GM19099 (cell line): Measurements from ENCODE around the gene SMG7.

Experiments
- POLR2A ChIP-seq: IDR thresholded peaks from 3 replicates; pipeline ENCODE4 v1.6.1; 2011; ENCODE audit warnings: low read depth; ENCODE audit not compliant: insufficient read length; ENCODE audit errors: extremely low read depth

Gene SMG7

DNA sequence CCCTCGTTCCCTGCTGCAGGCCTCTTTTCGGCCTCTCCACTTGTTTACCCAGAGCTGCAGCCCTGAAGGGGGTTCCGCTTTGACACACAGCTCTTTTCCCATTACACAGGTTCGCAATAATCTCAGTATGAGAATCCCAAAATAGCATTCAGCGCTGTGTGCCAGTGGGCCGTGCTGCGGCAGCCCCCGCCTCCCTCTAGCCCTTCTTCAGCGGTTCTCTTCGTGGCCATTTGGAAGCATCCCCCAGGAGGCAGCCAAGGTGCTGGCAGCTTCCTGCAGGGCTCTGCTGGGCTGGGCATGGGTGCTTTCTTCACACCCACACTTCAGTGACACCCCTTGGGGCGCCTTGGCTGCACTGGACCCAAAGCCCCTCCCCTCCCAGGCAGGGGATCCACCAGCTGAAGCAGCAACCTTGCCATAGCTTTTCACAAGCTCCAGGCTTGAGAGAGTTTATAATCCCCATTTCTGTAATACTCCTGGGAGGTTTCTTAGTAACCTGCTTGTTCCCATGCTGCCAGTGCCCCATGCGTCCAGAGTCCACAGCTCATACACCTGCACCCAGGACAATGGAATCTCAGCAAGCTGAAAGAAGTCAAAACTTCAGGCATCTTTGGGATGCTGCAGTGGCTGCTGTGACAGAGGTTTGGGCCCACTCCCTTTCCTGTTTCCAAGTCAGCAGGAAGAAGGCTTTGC lies 109.9 kb downstream of the SMG7 start:
- TF ChIP-seq POLR2A = no peak

DNA sequence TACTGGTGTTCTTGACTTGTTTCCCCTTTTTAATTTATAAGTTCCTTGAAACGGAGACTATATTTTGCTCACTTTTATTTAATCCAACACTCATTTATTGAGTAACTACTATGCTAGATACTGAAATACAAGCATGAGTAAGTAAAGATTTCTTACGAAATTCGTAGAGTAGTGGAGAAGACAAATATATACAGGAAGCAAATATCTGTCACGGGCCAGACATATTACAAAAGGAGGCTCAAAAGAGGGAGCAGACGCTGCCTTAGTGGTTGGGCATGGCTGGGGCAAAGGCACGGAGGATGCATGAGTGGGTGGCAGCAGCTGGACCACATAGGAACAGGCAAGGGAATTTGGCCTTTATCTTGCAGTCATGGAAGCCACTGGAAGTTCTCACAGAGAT lies 111.2 kb downstream of the SMG7 start:
- no peak for TF ChIP-seq POLR2A

DNA sequence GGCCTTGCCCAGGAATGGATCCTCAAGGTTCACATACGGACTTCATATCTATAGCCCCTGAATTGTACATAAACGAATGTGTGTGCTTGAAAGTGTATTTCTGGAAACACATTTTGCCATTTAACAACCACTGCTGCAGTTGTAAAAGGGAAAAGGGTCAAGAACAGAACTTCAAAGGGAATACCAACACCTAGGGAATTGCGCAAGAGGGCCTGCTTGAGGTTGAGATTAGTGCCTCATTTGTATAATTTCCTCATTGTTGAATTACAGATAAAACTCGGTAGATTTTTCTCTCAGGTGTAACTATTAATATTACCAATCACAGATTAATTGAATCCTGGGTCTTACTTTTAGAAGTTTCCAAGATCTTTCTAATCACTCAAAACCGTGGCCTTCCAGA lies 111.8 kb downstream of the SMG7 start:
- TF ChIP-seq POLR2A = no peak

DNA sequence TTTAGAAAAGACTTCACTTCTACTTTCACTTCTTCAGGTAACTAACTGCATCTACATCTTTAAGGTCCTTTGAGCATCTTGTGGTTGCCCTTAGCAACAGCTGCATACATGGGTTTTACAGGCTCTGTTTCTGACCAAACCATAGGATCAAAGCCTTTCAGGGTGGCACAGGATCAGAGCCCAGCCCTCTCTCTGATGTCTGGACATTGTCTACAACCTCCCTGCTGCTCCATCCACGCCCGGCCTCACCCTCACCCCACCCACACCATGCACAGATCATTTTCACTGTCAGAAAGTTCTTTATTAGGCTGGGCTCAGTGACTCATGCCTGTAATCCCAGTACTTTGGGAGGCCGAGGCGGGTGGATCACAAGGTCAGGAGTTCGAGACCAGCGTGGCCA lies 112.7 kb downstream of the SMG7 start:
- no peak for TF ChIP-seq POLR2A

DNA sequence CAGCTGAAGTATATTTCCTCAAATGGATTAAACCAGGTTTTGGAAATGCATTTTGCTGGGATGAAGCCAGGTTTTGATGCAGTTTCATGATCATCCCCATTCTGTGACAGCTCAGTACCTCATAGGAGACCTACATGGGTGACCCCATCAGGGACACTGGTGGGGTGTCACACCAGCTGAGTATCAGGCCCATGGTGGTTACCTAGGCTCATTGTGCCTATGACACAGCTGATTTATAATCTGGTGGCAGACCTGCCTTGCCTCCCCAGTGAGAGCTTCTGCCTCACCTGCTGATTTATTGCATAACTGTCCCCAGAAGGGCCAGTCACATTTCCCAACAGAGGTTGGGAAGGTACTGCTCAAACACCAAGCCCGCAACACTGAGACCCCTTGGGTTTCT lies 114.2 kb downstream of the SMG7 start:
- TF ChIP-seq POLR2A = no peak

DNA sequence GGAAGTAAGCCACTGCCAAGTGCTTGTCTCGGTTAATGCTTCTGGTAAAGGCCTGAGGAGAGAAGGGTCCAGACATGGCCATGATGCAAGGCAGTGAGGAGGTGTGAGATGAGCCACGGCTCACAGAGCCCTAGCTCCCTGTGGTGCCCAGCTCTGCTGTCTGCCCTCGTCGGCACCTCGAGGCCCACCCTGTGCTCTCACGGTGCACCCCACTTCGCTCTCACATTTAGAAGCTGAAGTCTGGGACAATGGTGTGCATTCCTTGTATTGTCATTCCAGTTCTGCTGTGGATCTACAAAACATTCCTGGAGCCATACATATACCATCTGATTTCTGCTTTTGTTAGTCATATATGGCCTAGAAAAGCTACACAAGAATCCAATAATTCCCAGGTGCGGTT lies 114.6 kb downstream of the SMG7 start:
- TF ChIP-seq POLR2A = no peak

DNA sequence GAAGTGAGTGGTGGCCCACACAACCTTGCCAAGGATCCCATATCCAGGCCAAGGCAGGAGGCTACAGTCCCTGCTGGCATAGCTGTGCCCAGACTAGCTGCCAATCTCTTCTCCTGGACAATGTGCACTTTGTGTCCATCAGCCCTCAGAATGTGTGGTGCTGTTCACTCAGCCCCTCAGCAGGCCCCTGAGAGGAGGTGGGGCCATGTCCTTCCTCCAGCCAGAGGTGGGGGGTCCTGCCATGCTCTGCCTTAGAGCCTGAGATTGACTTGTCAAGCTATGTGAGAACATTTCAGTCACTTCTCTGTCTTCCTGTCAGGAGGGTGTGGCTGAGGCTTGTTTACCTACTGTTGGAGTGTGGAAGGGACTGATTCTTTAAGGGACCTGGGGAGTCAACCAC lies 116.5 kb downstream of the SMG7 start:
- TF ChIP-seq POLR2A = no peak

DNA sequence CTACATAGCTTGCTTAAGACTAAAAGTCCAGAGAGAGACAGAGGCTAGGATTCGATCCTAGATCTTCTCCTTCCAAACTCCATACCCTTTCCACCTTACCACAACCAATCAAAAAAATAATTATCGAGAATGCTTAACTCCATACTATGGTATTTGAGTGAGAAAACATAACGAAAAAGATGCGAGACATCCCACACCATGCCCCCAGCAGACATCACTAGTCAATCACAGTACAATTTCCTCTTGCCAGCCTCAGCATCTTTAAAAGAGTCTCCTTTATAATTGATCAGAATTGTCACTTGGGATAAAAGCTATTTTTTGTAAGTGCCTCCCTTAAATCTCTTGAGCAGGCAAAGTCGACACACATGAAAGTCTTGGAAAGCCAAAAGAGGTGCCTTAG lies 117.1 kb downstream of the SMG7 start:
- no peak for TF ChIP-seq POLR2A

DNA sequence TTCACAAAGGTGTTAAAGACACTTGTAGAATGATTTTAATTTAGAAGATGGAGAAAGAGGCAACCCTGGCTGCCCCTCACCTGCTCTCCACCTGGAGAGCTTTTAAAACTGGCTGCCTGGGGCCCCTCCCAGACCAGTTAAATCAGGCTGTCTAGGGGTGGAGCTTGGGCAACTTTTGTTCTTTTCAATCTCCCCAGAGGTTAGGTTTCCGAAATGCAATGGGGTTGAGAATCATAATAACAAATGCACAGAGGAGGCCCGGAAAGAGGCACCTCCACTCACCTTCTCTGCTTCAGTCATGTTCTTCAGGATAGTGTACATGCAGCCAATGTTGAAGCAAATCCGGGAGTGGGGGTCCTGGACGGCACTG lies 117.6 kb downstream of the SMG7 start:
- TF ChIP-seq POLR2A = peak; percentile 3

DNA sequence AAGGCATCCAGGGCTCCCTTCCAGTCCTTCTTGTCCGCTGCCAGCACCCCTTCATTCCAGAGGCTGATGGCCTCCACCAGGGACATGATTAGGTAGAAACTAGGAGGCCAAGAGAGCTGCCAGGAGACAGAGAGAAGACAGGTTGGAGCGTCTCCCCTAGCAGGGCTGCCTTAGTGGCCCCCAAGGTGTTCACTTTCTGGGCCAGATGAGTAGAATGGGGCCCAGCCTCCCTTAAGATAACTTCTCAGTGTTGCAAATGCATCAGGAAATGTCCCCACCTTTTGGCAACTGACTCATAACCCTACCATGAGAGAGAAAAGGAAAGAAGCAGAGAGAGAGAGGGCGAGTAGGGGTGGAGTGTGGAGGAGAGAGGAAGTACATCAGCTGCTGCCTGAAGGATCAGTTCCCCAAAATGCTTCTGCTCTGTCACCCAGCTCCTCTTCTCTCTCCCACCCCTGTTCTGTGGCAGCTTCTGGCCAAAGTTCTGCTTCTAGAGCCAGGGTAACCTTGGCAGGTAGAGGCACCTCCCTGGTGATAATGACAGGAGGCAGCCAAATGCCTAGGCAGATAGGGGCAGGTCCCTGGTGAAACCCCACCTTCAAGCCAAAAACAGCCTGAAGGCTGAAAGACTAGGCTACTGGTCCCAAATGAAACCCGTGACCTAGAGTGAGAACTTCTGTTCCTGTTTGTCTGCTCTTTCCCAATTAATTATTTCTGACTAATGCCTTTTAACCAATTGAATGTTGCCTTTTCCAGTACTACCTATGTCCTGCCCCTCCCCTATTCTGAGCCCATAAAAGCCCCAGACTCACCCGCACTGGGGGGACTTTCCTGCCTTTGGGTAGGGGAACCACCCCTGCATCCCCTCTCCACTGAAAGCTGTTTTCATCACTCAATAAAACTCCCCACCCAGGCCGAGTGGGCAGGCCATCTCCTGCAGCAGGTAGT lies 118.2 kb downstream of the SMG7 start, which contains the start of gene NCF2:
TSS of gene NCF2 (minus strand) at position 216 of the 948 bp plus-strand sequence. CDS start at position 86, 130 bp downstream.
- peak; percentile 65 for TF ChIP-seq POLR2A

DNA sequence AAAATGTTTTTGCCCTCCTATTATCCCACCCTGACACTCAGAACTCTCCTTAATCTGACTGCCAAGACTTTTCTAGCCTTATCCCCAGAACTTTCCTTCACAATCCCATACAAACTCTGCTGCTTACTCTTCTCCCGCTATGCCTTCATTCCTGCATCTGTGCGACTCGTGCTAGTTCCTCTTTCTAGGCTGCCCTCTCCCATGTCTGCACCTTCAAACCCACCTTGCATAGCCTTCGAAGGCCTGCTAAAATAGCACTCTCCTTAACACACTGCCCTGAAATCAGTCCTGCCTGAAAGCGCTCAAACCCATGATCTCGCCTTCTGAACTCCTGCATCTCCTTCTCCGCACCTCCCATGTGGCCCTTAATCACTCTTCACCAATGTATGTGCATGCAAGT lies 120.4 kb downstream of the SMG7 start:
- no peak for TF ChIP-seq POLR2A

DNA sequence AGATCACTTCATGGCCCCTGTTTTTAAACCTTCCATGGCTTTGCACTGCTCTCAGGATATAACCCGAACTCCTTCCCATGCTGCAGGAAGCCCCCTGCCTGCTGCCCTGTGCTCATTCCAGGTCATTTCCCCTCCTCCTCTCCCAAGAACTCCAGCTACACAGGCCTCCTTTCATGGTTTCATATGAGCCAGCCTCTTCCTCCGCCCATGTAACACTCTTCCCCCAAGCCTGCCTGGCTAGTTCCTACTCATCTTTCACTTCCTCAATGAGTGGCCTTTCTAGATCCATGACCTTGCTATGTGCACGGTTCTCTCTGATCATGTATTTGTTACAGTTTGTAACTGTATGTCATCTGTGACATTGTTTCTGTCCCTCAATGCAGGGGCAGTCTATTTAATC lies 121.1 kb downstream of the SMG7 start:
- no peak for TF ChIP-seq POLR2A

DNA sequence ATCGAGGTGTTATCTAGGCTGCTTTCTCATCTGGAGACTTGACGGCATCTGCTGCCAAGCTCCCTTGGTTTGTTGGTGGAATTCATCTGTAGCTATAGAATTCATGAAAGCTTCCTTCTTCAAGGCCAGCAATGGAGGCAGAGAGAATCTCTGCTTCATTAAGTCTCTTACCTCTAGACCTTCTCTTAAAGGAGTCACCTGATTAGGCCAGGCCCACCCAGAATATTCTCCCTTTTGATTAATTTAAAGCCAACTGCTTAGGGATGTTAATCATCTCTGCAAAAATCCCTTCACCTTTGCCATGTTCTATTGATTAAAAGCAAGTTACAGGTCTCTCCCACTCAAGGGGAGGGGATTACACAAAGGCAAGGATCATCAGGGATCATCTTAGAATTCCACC lies 123.2 kb downstream of the SMG7 start:
- no peak for TF ChIP-seq POLR2A

DNA sequence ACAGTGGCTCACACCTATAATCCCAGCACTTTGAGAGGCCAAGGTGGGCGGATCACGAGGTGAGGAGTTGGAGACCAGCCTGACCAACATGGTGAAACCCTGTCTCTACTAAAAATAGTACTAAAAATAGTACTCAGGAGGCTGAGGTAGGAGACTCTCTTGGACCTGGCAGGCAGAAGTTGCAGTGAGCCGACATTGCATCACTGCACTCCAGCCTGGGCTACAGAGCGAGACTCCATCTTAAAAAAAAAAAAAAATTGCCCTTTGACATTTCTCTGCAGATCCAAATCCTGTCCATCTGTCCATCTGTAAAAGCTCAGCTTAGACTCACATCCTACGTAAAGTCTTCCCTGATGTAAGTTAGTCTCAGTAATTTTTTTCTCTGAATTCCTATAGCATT lies 124.2 kb downstream of the SMG7 start:
- no peak for TF ChIP-seq POLR2A

DNA sequence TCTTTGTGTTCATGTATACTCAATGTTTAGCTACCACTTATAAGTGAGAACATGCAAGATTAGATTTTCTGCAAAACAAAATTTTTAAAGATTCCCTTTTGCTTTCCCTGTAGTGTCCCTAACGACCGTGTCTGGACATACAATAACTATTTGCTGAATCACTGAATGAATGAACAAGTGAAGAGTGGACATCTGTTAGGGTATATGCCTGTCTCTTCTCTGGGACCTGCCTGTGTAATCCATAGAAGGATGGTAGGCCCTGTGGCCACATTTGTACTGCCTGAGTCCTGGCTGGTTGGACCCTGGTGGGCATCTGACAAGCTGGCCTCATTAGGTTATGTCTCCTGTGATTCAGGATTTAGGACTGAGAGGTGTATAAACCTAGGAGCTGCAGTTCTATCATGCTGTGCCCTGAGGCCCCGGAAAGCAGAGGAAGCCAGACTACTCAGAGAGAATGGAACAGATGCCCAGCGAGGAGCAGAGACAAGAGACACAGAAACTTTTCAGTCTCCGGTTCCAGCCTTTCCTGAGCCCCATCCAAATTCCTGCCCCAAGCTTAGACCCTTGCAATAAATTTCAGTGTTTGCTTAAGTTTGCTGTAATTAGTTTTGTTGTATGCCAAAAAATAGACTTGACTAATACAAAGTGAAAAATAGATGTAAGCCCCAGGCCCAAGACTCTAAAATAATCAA lies 125.5 kb downstream of the SMG7 start:
- no peak for TF ChIP-seq POLR2A
